CD14-positive monocyte (primary cell): ENCODE measurements around the gene TSPAN15. TPM values are rescaled to one million over a fixed set of nuclear protein-coding genes. Genes with fewer than 3 reads are reported as not detected.

ENCODE experiments used
- DNase-seq, 3 donors: peaks; one replicate each; pipeline ENCODE4 v3.0.0-alpha.2; 2011 to 2022
- H2AFZ ChIP-seq: 2 replicates; pipeline ENCODE4 v1.6.0; 2012; ENCODE audit warnings: mild to moderate bottlenecking, low read depth, low read length, inconsistent platforms; ENCODE audit not compliant: insufficient read depth, poor library complexity, severe bottlenecking
- H3K27ac ChIP-seq, 2 donors: 1 replicate in 1 of 2; 2 replicates in 1 of 2; pipeline ENCODE4 v1.5.1; 2012 to 2013; ENCODE audit warnings: low read length in 2 of 2, control low read depth in 1 of 2, inconsistent platforms in 1 of 2, low read depth in 1 of 2, mild to moderate bottlenecking in 1 of 2
- H3K27me3 ChIP-seq, 2 donors: one replicate each; pipeline versions ENCODE4 v1.6.0 to v1.6.1; 2011 to 2013; ENCODE audit warnings: low read length in 2 of 2; ENCODE audit not compliant: control insufficient read depth in 2 of 2, insufficient read depth in 2 of 2
- H3K36me3 ChIP-seq, 2 donors: replicated peaks in 1 of 2; 1 replicate in 1 of 2; 2 replicates in 1 of 2; pipeline versions ENCODE4 v1.5.1 to v1.6.1; 2012 to 2013; ENCODE audit warnings: low read length in 2 of 2, control low read depth in 1 of 2, inconsistent platforms in 1 of 2, mild to moderate bottlenecking in 1 of 2; ENCODE audit not compliant: insufficient read depth in 2 of 2, control insufficient read depth in 1 of 2
- H3K4me1 ChIP-seq, 2 donors: 1 replicate in 1 of 2; 2 replicates in 1 of 2; pipeline versions ENCODE4 v1.5.1 to v1.6.1; 2012 to 2013; ENCODE audit warnings: low read length in 2 of 2, control low read depth in 1 of 2, inconsistent platforms in 1 of 2, mild to moderate bottlenecking in 1 of 2, moderate library complexity in 1 of 2; ENCODE audit not compliant: insufficient read depth in 2 of 2, control insufficient read depth in 1 of 2
- H3K4me2 ChIP-seq: replicated peaks from 2 replicates; pipeline ENCODE3; 2012; ENCODE audit warnings: low read length, moderate library complexity, mild to moderate bottlenecking; ENCODE audit not compliant: poor library complexity, severe bottlenecking; ENCODE audit errors: extremely low read depth
- H3K4me3 ChIP-seq, 3 experiments: fragments of 200-600 bp in 1 of 3; sonication (generic) in 1 of 3; replicated peaks in 1 of 3; 1 replicate in 2 of 3; 2 replicates in 1 of 3; pipeline ENCODE4 v1.5.1; 2011 to 2013; ENCODE audit warnings: low read length in 3 of 3, mild to moderate bottlenecking in 3 of 3, control low read depth in 2 of 3, low read depth in 2 of 3, inconsistent platforms in 1 of 3, moderate library complexity in 1 of 3
- H3K79me2 ChIP-seq: 2 replicates; pipeline ENCODE4 v1.6.0; 2012; ENCODE audit warnings: mild to moderate bottlenecking, control low read depth, inconsistent platforms, low read length, moderate library complexity; ENCODE audit not compliant: insufficient read depth
- H3K9ac ChIP-seq: 2 replicates; pipeline ENCODE4 v1.6.0; 2017; ENCODE audit warnings: low read length, mild to moderate bottlenecking; ENCODE audit not compliant: insufficient read depth, poor library complexity, severe bottlenecking
- H3K9me3 ChIP-seq, 2 donors: replicated peaks in 1 of 2; 1 replicate in 1 of 2; 2 replicates in 1 of 2; pipeline versions ENCODE4 v1.5.1 to v1.6.1; 2012 to 2013; ENCODE audit warnings: low read length in 2 of 2, control low read depth in 1 of 2; ENCODE audit not compliant: control insufficient read depth in 1 of 2, insufficient read depth in 1 of 2
- H4K20me1 ChIP-seq: 2 replicates; pipeline ENCODE4 v1.6.0; 2012; ENCODE audit warnings: mild to moderate bottlenecking, low read length, control low read depth, moderate library complexity; ENCODE audit not compliant: insufficient read depth
- H3K27ac Mint-ChIP-seq, 7 donors: one replicate each; pipeline ENCODE4 v1.8.0; 2020; ENCODE audit warnings: mild to moderate bottlenecking in 7 of 7, mixed read lengths in 7 of 7, moderate library complexity in 6 of 7, inconsistent platforms in 2 of 7
- H3K27me3 Mint-ChIP-seq, 3 donors: one replicate each; pipeline ENCODE4 v1.8.0; 2021 to 2022; ENCODE audit warnings: low read depth in 3 of 3, mild to moderate bottlenecking in 3 of 3, mixed read lengths in 3 of 3, moderate library complexity in 3 of 3, inconsistent platforms in 1 of 3
- H3K36me3 Mint-ChIP-seq, 2 donors: one replicate each; pipeline ENCODE4 v1.8.0; 2020; ENCODE audit warnings: mixed read lengths in 2 of 2, inconsistent platforms in 1 of 2, mild to moderate bottlenecking in 1 of 2
- H3K4me1 Mint-ChIP-seq: one replicate; pipeline ENCODE4 v1.8.0; 2020; ENCODE audit warnings: mild to moderate bottlenecking, mixed read lengths
- H3K4me3 Mint-ChIP-seq, 2 donors: one replicate each; pipeline ENCODE4 v1.8.0; 2020; ENCODE audit warnings: mild to moderate bottlenecking in 2 of 2, mixed read lengths in 2 of 2, moderate library complexity in 1 of 2
- H3K9me3 Mint-ChIP-seq, 7 donors: one replicate each; pipeline ENCODE4 v1.8.0; 2020 to 2022; ENCODE audit warnings: mixed read lengths in 7 of 7, mild to moderate bottlenecking in 6 of 7, moderate library complexity in 6 of 7, inconsistent platforms in 2 of 7
- CTCF ChIP-seq: fragments of 200-600 bp; IDR thresholded peaks from one replicate; pipeline ENCODE4 v1.8.0; 2022; ENCODE audit warnings: antibody characterized with exemption, mild to moderate bottlenecking
- WGBS: methylation state at CpG from one replicate; pipeline ENCODE4 v1.1.5; 2013; ENCODE audit warnings: missing lambda C conversion rate; ENCODE audit not compliant: insufficient coverage; 5-methylcytosine and 5-hydroxymethylcytosine counted together
- intact Hi-C, 2 donors: fragments of 100-400 bp; cut with micrococcal nuclease; formaldehyde crosslinking; loops; one replicate each; pipeline versions ENCODE4 v1.15.0 to v1.15.1; 2023
- polyA plus RNA-seq, 3 donors: library from polyadenylated mRNA; depleted of rRNA in 1 of 3; unstranded in 2 of 3; stranded (reverse) in 1 of 3; fragments of 300-500 nt in 2 of 3; fragments of >200 nt in 1 of 3; fragmentation: Illumina TruSeq in 2 of 3; gene quantifications; 1 replicate in 2 of 3; 2 replicates in 1 of 3; pipeline ENCODE4 v1.2.3, GENCODE V29; 2012 to 2021

The TSPAN15 gene
- polyA plus RNA-seq, 3 donors, result 0.22 to 0.39 TPM; not detected in 1

DNA sequence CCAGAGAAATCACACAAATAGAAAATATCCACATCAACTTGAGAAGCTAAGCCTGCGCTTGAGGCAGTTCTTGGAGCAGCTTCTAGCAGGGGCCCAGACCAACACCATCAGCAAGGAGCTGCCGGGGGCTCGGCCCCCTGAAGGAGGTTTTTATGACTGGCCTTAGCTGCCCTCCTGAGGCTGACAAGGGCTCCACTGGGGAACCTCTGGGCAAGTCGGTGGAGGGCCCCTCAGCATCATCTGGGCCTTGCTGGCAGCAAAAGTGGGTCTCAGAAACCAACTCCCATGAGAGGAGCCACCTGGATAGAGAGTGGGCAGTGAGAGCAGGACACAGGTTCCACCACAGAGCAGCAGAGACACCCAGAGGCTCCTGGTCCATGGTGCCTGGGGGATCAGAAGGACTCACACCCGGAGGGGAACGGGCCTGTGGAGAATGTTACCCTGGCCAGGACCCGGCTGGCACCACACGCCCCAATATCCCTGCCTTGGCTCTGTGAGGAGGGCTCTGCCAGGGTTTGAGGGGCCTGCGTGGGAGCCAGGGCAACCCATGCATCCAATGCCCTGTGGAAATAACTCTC, 66.1 kb downstream of the TSPAN15 start:
- H3K36me3 ChIP-seq, result no peaks in the 10 kb centered on the region
- Mint-ChIP-seq H3K4me3 (no peak overlapping the region), H3K36me3 (no peaks in the 10 kb centered on the region), H3K4me1 (no peaks in the 10 kb centered on the region), H3K9me3 (peaks cover 0 to 2% (median 0%) of the 10 kb centered on the region in 7 donors), H3K27me3 (peaks cover 6 to 22% (median 7%) of the 10 kb centered on the region in 3 donors), H3K27ac (no peak overlapping the region)
- no peak overlapping the region for H2AFZ ChIP-seq
- no peak for DNase-seq
- no peak overlapping the region for H3K9ac ChIP-seq
- intact Hi-C loops, result loop anchor here (5.0 kb wide), 2 partner anchors 120 to 200 kb away; no protein-coding TSS in a partner anchor
- H4K20me1 ChIP-seq, result no peaks in the 10 kb centered on the region
- no peaks in the 10 kb centered on the region for H3K79me2 ChIP-seq
- WGBS, result 96% methylated on average over 8 of the region's 9 CpGs
- H3K4me3 ChIP-seq, result no peak overlapping the region
- no peak for TF ChIP-seq CTCF
- no peaks in the 10 kb centered on the region for H3K27me3 ChIP-seq
- no peak overlapping the region for H3K27ac ChIP-seq
- no peaks in the 10 kb centered on the region for H3K9me3 ChIP-seq
- H3K4me2 ChIP-seq, result no peak overlapping the region
- H3K4me1 ChIP-seq, result no peaks in the 10 kb centered on the region

DNA sequence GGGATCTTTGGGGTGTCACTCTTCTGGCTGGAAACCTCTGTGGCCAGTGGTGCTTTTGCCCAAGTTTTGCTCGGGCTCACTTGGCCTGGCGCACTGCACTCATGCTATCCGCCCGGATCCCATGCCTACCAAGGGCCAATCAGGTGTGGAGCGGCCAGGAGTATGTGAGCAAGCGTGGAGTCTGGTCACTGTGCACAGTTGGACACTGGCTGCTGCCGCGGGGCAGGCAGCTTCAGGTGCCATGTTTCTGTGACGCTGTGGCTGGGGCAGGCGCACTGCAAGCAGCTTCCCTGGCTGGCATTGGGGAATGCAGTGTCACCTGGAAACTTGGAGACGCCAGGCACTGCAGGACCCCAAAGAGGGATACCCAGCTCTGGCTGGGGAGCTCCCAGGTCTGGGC, 76.7 kb downstream of the TSPAN15 start:
- WGBS, result 96% methylated on average over 10 of the region's 11 CpGs
- H3K27ac Mint-ChIP-seq, result no peak overlapping the region
- no peak overlapping the region for H3K4me3 ChIP-seq

More for the DNA sequence above, 76.7 kb downstream of the TSPAN15 start:
- Mint-ChIP-seq H3K27me3 (peaks cover 15 to 27% (median 16%) of the 10 kb centered on the region in 3 donors), H3K9me3 (peaks cover 0 to 5% (median 1%) of the 10 kb centered on the region in 7 donors), H3K36me3 (no peaks in the 10 kb centered on the region), H3K4me3 (no peak overlapping the region), H3K4me1 (no peaks in the 10 kb centered on the region)
- H3K27ac ChIP-seq, result no peak overlapping the region
- intact Hi-C loops, result no loop called here
- H3K4me2 ChIP-seq, result no peak overlapping the region
- H3K36me3 ChIP-seq, result no peaks in the 10 kb centered on the region
- H3K9ac ChIP-seq, result no peak overlapping the region
- no peak overlapping the region for H2AFZ ChIP-seq
- TF ChIP-seq CTCF, result no peak
- no peaks in the 10 kb centered on the region for H3K9me3 ChIP-seq
- no peaks in the 10 kb centered on the region for H3K4me1 ChIP-seq
- H3K27me3 ChIP-seq, result no peaks in the 10 kb centered on the region
- H3K79me2 ChIP-seq, result no peaks in the 10 kb centered on the region
- no peak for DNase-seq
- H4K20me1 ChIP-seq, result no peaks in the 10 kb centered on the region
